GM18511 (cell line): Measurements from ENCODE around the gene CHODL.

ENCODE experiments used
- ATAC-seq: cut with Tn5 transposase; IDR thresholded peaks from one replicate; pipeline ENCODE4 v1.9.1; 2021; ENCODE audit warnings: mild to moderate bottlenecking, moderate library complexity; ENCODE audit not compliant: unreplicated experiment

Gene CHODL

DNA sequence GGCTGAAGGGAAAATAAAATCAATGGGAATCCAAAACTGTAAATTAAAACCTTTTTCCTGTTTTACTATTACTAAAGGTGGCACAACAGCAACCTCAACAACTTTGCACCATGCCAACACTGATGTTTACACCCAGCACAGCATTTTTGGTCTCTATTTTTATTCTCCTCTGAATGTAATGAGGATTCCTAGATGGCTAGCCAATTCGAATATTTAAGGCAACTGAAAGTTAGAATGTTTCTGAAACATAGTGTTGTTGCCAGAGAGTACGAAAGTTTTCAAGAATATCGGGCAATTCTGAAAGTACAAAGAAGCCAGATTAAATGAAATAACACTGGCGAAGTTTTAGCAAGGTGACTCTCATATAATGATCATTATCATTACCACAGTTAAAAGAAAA, 40.7 kb downstream of the CHODL start:
- no peak for ATAC-seq

DNA sequence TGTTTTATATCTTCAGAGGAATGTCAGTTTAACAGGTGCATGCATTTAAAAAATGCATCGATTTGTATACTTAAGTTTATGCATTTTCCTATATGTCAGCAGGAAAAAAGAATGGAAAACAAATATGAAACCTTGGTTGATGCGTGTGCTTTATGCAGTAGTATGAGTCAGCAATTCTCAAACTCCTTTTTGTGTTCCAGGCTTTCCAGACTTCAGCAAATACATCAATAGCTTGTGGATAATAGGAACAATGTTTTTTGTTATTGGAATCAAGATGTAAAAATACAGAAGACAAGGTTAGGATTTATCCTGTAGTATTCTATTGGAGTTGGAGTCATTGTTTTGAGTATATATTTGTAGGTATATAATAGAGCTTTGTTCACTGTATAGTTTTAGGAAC, 45.2 kb downstream of the CHODL start:
- ATAC-seq = no peak

DNA sequence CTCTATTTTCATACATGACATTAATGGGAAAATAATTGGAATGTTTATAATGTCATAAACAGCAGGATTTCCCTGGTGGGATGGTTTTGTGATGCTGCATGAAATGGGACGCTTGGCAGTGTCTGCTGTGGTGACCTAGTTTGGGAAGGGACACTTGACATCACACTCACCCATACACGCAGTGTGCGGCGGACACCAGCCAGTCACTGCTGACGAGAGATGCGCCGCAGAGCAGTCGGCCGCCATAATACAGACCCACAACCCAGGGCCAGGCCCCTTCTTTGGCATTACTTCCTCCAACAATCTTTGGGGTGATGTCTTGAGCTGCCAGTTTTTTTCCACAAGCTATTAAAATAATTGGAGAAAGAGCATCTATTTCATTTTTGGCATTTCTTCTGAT, 49.5 kb downstream of the CHODL start:
- no peak for ATAC-seq

DNA sequence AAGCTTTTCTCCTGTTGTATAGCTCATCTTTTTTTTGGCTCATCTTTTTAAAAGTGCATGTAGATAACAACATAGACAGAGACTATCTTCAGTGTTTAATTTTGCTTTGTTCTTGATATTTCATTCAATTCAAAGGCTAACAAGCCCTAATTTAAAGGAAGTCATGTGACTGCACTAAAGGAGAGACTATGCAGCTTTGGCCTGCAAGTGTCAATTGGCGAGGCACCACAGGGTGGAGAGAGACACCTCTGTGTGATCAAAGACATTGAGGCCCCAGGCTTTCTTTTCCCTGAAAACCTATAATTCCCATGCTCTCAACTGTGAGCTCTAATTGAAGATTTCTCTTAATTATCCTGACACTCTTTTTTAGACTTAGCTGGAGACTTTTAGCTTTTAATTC, 53.6 kb downstream of the CHODL start:
- no peak for ATAC-seq
